Ascending aorta (tissue), 2 donors: Measurements from ENCODE around the gene NOTCH3. TPM values are rescaled to one million over a fixed set of nuclear protein-coding genes. Genes with fewer than 3 reads are reported as not detected.

ENCODE experiments used
- DNase-seq, 2 donors: peaks; one replicate each; pipeline ENCODE4 v3.0.0-alpha.2; 2019; ENCODE audit warnings: low spot score in 2 of 2
- H3K27ac ChIP-seq, 2 donors: fragments of 200-600 bp; sonication (generic); one replicate each; pipeline ENCODE4 v1.5.1; 2016 to 2017; ENCODE audit warnings: mild to moderate bottlenecking in 1 of 2
- H3K27me3 ChIP-seq: fragments of 200-600 bp; sonication (generic); one replicate; pipeline ENCODE4 v1.5.1; 2017
- H3K36me3 ChIP-seq, 2 donors: fragments of 200-600 bp; sonication (generic); one replicate each; pipeline ENCODE4 v1.5.1; 2016
- H3K4me1 ChIP-seq, 2 donors: fragments of 200-600 bp; sonication (generic); one replicate each; pipeline ENCODE4 v1.5.1; 2016 to 2017; ENCODE audit warnings: mild to moderate bottlenecking in 1 of 2
- H3K4me3 ChIP-seq, 2 donors: fragments of 200-600 bp; sonication (generic); one replicate each; pipeline ENCODE4 v1.5.1; 2016 to 2017; ENCODE audit warnings: mild to moderate bottlenecking in 1 of 2
- H3K9me3 ChIP-seq, 2 donors: fragments of 200-600 bp; sonication (generic); one replicate each; pipeline ENCODE4 v1.5.1; 2016
- CTCF ChIP-seq, 3 experiments: fragments of 200-600 bp in 2 of 3; fragments of 450-650 bp in 1 of 3; sonication (generic) in 2 of 3; IDR thresholded peaks; one replicate each; pipeline ENCODE4 v1.5.1; 2016 to 2019; ENCODE audit warnings: antibody characterized with exemption in 3 of 3, mild to moderate bottlenecking in 1 of 3, moderate library complexity in 1 of 3
- intact Hi-C: fragments of 100-400 bp; cut with DNase I; formaldehyde crosslinking; loops from one replicate; pipeline ENCODE4 v1.15.1; 2023
- total RNA-seq: library from RNA; depleted of rRNA; stranded (reverse); fragments of >200 nt; gene quantifications from one replicate; pipeline ENCODE4 v1.1.0, GENCODE V29; 2016

NOTCH3 gene
- total RNA-seq, 1 donor from 2014 or later = 524 TPM

GRCh38 chr19:15248106-15248505 is 47.3 kb upstream of the NOTCH3 start:
- no peak for TF ChIP-seq CTCF (IDR thresholded peaks at IDR 0.05)
- H3K36me3 ChIP-seq = peaks cover 18 to 36% of the 10 kb centered on the region in 2 donors
- intact Hi-C loops = loop anchor here (5.0 kb wide), 1 partner anchor 36 kb away; no protein-coding TSS in a partner anchor

GRCh38 chr19:15247107-15248014 is 46.6 kb upstream of the NOTCH3 start:
- Histone ChIP-seq H3K27me3 (no peaks in the 10 kb centered on the region), H3K4me3 (peak overlapping the region in 1 of 2 donors; percentile 6), H3K27ac (peak overlapping the region; percentile 96 to 99), H3K4me1 (peaks cover 42 to 77% of the 10 kb centered on the region in 2 donors), H3K36me3 (peaks cover 19 to 37% of the 10 kb centered on the region in 2 donors), H3K9me3 (no peaks in the 10 kb centered on the region)
- intact Hi-C loops = loop anchor here (5.0 kb wide), 1 partner anchor 35 kb away; no protein-coding TSS in a partner anchor
- no peak for DNase-seq
- peak in 1 of 3 experiments; percentile 8 for TF ChIP-seq CTCF (IDR thresholded peaks at IDR 0.05)

More at GRCh38 chr19:15248106-15248505, 47.3 kb upstream of the NOTCH3 start:
- peak; percentile 56 to 88 for DNase-seq
- Histone ChIP-seq H3K27me3 (no peaks in the 10 kb centered on the region), H3K4me3 (peak overlapping the region in 1 of 2 donors; percentile 18), H3K9me3 (no peaks in the 10 kb centered on the region), H3K4me1 (peaks cover 49 to 85% of the 10 kb centered on the region in 2 donors), H3K27ac (peak overlapping the region; percentile 96 to 99)

GRCh38 chr19:15246198-15246481 is 45.3 kb upstream of the NOTCH3 start:
- Histone ChIP-seq H3K9me3 (no peaks in the 10 kb centered on the region), H3K36me3 (peaks cover 29 to 49% of the 10 kb centered on the region in 2 donors), H3K4me1 (peaks cover 41 to 73% of the 10 kb centered on the region in 2 donors), H3K27me3 (no peaks in the 10 kb centered on the region), H3K27ac (peak overlapping the region; percentile 96 to 99), H3K4me3 (no peak overlapping the region)
- DNase-seq = no peak
- TF ChIP-seq CTCF (IDR thresholded peaks at IDR 0.05) = no peak
- intact Hi-C loops = loop anchor here (1.0 to 5.0 kb wide), 2 partner anchors 23 to 34 kb away; no protein-coding TSS in a partner anchor

GRCh38 chr19:15245370-15246197 is 44.8 kb upstream of the NOTCH3 start:
- no peaks in the 10 kb centered on the region for H3K27me3 ChIP-seq
- intact Hi-C loops = loop anchor here (1.0 to 5.0 kb wide), 2 partner anchors 22 to 33 kb away; no protein-coding TSS in a partner anchor
- H3K4me3 ChIP-seq = no peak overlapping the region
- no peaks in the 10 kb centered on the region for H3K9me3 ChIP-seq
- no peak for DNase-seq
- peaks cover 37 to 68% of the 10 kb centered on the region in 2 donors for H3K4me1 ChIP-seq
- TF ChIP-seq CTCF (IDR thresholded peaks at IDR 0.05) = no peak
- peak overlapping the region; percentile 96 to 99 for H3K27ac ChIP-seq
- peaks cover 34 to 54% of the 10 kb centered on the region in 2 donors for H3K36me3 ChIP-seq

DNA sequence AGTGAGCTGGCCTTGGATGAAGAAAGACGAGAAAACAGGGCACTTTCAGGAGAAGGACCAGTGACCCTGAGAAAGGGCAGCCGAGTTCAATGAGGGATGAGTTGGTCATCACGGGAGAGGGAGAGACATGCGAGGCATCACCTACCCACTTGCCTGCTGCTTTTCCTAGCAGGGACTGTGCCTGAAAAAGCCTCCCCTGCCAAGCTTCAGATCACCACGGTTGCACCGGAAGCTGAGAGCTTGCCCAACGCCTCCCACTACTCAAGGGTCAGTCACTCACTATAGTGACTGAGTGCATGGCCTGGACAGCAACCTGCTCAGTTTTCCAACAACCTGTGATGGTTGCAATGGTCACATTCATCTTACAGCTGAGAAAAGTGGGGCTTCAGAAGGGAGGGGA is 44.0 kb upstream of the NOTCH3 start:
- Histone ChIP-seq H3K4me1 (peaks cover 35 to 61% of the 10 kb centered on the region in 2 donors), H3K27ac (peak overlapping the region; percentile 96 to 99), H3K36me3 (peaks cover 41 to 62% of the 10 kb centered on the region in 2 donors), H3K9me3 (no peaks in the 10 kb centered on the region), H3K4me3 (no peak overlapping the region), H3K27me3 (no peaks in the 10 kb centered on the region)
- DNase-seq = no peak
- no peak for TF ChIP-seq CTCF (IDR thresholded peaks at IDR 0.05)
- intact Hi-C loops = loop anchor here (5.0 kb wide), 1 partner anchor 33 kb away; no protein-coding TSS in a partner anchor
